ENCODE measurements around the gene PDC. TPM values are rescaled to one million over a fixed set of nuclear protein-coding genes. Genes with fewer than 3 reads are reported as not detected.
"Not testable (repeated sequence)": the region's sequence is repeated elsewhere in the genome, so short reads cannot be mapped to it uniquely, and the experiment has no call there.

Gene PDC
- total RNA-seq, 1 experiment from 2014 or later = not detected

DNA sequence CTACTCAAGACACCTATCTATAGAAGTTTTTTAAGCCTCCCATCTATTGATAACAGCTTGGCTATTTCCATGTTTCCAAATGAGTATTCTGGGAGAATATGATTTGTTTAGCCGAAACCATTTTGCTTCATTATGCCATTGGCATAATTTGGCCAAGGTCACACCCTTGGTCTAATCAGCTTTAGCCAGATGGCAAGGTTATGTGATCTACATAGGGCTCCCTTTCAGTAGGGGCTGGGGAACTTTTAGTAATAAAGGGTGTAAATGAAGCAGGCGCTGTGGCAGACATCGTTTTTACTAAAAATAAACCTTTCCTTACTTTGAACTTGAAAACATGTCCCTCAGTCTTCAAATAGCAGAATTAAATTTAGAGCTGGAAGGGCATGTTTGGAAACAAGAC, 3.0 kb upstream of the PDC start:
- H3K4me1 ChIP-seq (ENCODE audit: control insufficient read depth, insufficient read depth, low read length) = no peaks in the 10 kb centered on the region
- no peaks in the 10 kb centered on the region for H3K27me3 ChIP-seq (ENCODE audit: control insufficient read depth, insufficient read depth, low read length)
- no peaks in the 10 kb centered on the region for H3K36me3 ChIP-seq (ENCODE audit: control insufficient read depth, insufficient read depth, low read length)
- H3K9me3 ChIP-seq (ENCODE audit: control insufficient read depth, insufficient read depth, low read depth, low read length) = no peaks in the 10 kb centered on the region
- BruUV-seq (replicated peaks) = no TSS peak
- ChIA-PET POLR2A (no interaction called here), CTCF (no interaction called here)
- DNase-seq (ENCODE audit: low read depth, low spot score) = no peak
- no peak overlapping the region for H3K27ac ChIP-seq (ENCODE audit: low read length)
- intact Hi-C loops (cut with micrococcal nuclease; ENCODE audit: unreplicated experiment) (no loop called here), in situ Hi-C loops (cut with HindIII; ENCODE audit: low pct_unique_long_range_greater_than_20kb, low sequenced_read_pairs) (no loop called here)
- TF ChIP-seq TCF7L2 (IDR thresholded peaks at IDR 0.05; ENCODE audit: low read depth, low read length) (no peak), POLR2AphosphoS5 (IDR thresholded peaks at IDR 0.05; ENCODE audit: low read depth, low read length) (no peak), SIN3A (IDR thresholded peaks at IDR 0.05; ENCODE audit: borderline replicate concordance, insufficient read depth, low read depth, low read length) (no peak)
- TF ChIP-seq, protein P1, sequence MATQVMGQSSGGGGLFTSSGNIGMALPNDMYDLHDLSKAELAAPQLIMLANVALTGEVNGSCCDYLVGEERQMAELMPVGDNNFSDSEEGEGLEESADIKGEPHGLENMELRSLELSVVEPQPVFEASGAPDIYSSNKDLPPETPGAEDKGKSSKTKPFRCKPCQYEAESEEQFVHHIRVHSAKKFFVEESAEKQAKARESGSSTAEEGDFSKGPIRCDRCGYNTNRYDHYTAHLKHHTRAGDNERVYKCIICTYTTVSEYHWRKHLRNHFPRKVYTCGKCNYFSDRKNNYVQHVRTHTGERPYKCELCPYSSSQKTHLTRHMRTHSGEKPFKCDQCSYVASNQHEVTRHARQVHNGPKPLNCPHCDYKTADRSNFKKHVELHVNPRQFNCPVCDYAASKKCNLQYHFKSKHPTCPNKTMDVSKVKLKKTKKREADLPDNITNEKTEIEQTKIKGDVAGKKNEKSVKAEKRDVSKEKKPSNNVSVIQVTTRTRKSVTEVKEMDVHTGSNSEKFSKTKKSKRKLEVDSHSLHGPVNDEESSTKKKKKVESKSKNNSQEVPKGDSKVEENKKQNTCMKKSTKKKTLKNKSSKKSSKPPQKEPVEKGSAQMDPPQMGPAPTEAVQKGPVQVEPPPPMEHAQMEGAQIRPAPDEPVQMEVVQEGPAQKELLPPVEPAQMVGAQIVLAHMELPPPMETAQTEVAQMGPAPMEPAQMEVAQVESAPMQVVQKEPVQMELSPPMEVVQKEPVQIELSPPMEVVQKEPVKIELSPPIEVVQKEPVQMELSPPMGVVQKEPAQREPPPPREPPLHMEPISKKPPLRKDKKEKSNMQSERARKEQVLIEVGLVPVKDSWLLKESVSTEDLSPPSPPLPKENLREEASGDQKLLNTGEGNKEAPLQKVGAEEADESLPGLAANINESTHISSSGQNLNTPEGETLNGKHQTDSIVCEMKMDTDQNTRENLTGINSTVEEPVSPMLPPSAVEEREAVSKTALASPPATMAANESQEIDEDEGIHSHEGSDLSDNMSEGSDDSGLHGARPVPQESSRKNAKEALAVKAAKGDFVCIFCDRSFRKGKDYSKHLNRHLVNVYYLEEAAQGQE (IDR thresholded peaks at IDR 0.05; ENCODE audit: insufficient read depth in 1 of 2, low read depth in 2 of 2, low read length in 1 of 2) = no peak
- TF ChIP-seq, protein P2, sequence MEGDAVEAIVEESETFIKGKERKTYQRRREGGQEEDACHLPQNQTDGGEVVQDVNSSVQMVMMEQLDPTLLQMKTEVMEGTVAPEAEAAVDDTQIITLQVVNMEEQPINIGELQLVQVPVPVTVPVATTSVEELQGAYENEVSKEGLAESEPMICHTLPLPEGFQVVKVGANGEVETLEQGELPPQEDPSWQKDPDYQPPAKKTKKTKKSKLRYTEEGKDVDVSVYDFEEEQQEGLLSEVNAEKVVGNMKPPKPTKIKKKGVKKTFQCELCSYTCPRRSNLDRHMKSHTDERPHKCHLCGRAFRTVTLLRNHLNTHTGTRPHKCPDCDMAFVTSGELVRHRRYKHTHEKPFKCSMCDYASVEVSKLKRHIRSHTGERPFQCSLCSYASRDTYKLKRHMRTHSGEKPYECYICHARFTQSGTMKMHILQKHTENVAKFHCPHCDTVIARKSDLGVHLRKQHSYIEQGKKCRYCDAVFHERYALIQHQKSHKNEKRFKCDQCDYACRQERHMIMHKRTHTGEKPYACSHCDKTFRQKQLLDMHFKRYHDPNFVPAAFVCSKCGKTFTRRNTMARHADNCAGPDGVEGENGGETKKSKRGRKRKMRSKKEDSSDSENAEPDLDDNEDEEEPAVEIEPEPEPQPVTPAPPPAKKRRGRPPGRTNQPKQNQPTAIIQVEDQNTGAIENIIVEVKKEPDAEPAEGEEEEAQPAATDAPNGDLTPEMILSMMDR (IDR thresholded peaks at IDR 0.05) = no peak
- no peak overlapping the region for H3K4me3 ChIP-seq (ENCODE audit: low read depth in 2 of 2, low read length in 2 of 2)
- ATAC-seq = no peak

DNA sequence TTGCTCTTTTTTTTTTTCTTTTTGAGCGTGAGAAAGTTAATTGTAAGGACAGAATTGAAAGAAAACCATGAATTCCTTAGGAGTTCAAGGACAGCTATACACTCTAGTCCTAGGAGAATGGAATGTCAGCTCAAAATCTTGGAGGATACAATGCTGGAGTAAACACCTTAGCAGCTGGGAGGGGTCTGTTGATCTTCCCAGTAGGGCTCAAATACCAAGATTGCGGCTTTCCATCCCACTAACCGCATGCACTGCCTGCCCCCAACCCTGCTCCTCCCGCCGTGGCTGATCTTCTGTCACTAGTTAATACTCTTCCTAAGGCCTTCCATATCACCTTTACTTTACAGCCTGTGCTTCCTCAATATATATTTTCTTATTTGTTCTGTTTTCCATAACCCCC, 2.6 kb upstream of the PDC start:
- intact Hi-C loops (cut with micrococcal nuclease; ENCODE audit: unreplicated experiment) (no loop called here), in situ Hi-C loops (cut with HindIII; ENCODE audit: low pct_unique_long_range_greater_than_20kb, low sequenced_read_pairs) (no loop called here)

DNA sequence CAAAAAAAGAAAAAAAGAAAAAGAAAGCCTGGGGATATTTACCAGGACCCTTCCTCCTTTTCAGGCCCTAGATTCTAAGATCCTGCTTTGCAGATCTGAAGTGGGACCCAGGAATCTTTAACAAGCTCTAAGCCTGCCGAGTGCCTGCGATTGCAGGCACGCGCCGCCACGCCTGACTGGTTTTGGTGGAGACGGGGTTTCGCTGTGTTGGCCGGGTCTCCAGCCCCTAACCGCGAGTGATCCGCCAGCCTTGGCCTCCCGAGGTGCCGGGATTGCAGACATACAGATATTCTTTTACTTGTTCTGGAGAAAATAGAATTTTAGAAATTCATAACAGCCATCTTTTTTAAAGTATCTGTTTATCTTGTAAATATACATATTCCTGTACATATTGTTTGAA, 1.8 kb downstream of the PDC start:
- CTCF ChIA-PET; H3K27me3 ChIP-seq (ENCODE audit: control insufficient read depth, insufficient read depth, low read length); H3K4me1 ChIP-seq (ENCODE audit: control insufficient read depth, insufficient read depth, low read length); intact Hi-C loops (cut with micrococcal nuclease; ENCODE audit: unreplicated experiment); POLR2A ChIA-PET; DNase-seq (ENCODE audit: low read depth, low spot score); H3K9me3 ChIP-seq (ENCODE audit: control insufficient read depth, insufficient read depth, low read depth, low read length); H3K36me3 ChIP-seq (ENCODE audit: control insufficient read depth, insufficient read depth, low read length); H3K4me3 ChIP-seq (ENCODE audit: low read depth in 2 of 2, low read length in 2 of 2); in situ Hi-C loops (cut with HindIII; ENCODE audit: low pct_unique_long_range_greater_than_20kb, low sequenced_read_pairs); BruUV-seq (replicated peaks); H3K27ac ChIP-seq (ENCODE audit: low read length); ATAC-seq: not testable (repeated sequence)

More for the DNA sequence above, 2.6 kb upstream of the PDC start:
- DNase-seq (ENCODE audit: low read depth, low spot score) (no peak), ATAC-seq (no peak)
- ChIA-PET POLR2A (no interaction called here), CTCF (no interaction called here)
- H3K9me3 ChIP-seq (ENCODE audit: control insufficient read depth, insufficient read depth, low read depth, low read length) = no peaks in the 10 kb centered on the region
- H3K4me3 ChIP-seq (ENCODE audit: low read depth in 2 of 2, low read length in 2 of 2) = no peak overlapping the region
- TF ChIP-seq, protein P1 (IDR thresholded peaks at IDR 0.05; ENCODE audit: insufficient read depth in 1 of 2, low read depth in 2 of 2, low read length in 1 of 2) = no peak
- TF ChIP-seq POLR2AphosphoS5 (IDR thresholded peaks at IDR 0.05; ENCODE audit: low read depth, low read length) (no peak), SIN3A (IDR thresholded peaks at IDR 0.05; ENCODE audit: borderline replicate concordance, insufficient read depth, low read depth, low read length) (no peak), TCF7L2 (IDR thresholded peaks at IDR 0.05; ENCODE audit: low read depth, low read length) (no peak)
- TF ChIP-seq, protein P2 (IDR thresholded peaks at IDR 0.05) = no peak
- H3K27ac ChIP-seq (ENCODE audit: low read length) = no peak overlapping the region
- H3K36me3 ChIP-seq (ENCODE audit: control insufficient read depth, insufficient read depth, low read length) = no peaks in the 10 kb centered on the region
- BruUV-seq (replicated peaks) = no TSS peak
- H3K4me1 ChIP-seq (ENCODE audit: control insufficient read depth, insufficient read depth, low read length) = no peaks in the 10 kb centered on the region
- H3K27me3 ChIP-seq (ENCODE audit: control insufficient read depth, insufficient read depth, low read length) = no peaks in the 10 kb centered on the region

Measured in Panc1 (cell line).